Lung (tissue), 12 donors: ENCODE results near the gene ZER1. TPM values are rescaled to one million over a fixed set of nuclear protein-coding genes. Genes with fewer than 3 reads are reported as not detected.

Experiments used
- ATAC-seq: fragments of 200-7000 bp; cut with Tn5 transposase; one replicate; pipeline ENCODE4 v1.9.1; 2020; ENCODE audit warnings: moderate number of reproducible peaks; ENCODE audit not compliant: insufficient read depth, low FRiP score
- DNase-seq, 3 donors: peaks; one replicate each; pipeline ENCODE4 v3.0.0-alpha.2; 2013 to 2017
- H3K27ac ChIP-seq, 2 donors: one replicate each; pipeline ENCODE4 v1.5.1; 2013; ENCODE audit warnings: mild to moderate bottlenecking in 2 of 2, moderate library complexity in 2 of 2, control low read depth in 1 of 2, inconsistent platforms in 1 of 2, low read depth in 1 of 2, low read length in 1 of 2
- H3K27me3 ChIP-seq, 3 donors: one replicate each; pipeline ENCODE4 v1.5.1; 2013; ENCODE audit warnings: low read length in 2 of 3; ENCODE audit not compliant: control insufficient read depth in 3 of 3, insufficient read depth in 3 of 3
- H3K36me3 ChIP-seq, 4 donors: one replicate each; pipeline ENCODE4 v1.5.1; 2013; ENCODE audit warnings: low read length in 4 of 4, mild to moderate bottlenecking in 1 of 4, moderate library complexity in 1 of 4; ENCODE audit not compliant: control insufficient read depth in 4 of 4, insufficient read depth in 4 of 4
- H3K4me1 ChIP-seq, 5 donors: one replicate each; pipeline ENCODE4 v1.5.1; 2013; ENCODE audit warnings: low read length in 5 of 5, mild to moderate bottlenecking in 2 of 5, moderate library complexity in 1 of 5; ENCODE audit not compliant: control insufficient read depth in 5 of 5, insufficient read depth in 5 of 5
- H3K4me3 ChIP-seq: one replicate; pipeline ENCODE4 v1.5.1; 2013; ENCODE audit warnings: mild to moderate bottlenecking, control low read depth, moderate library complexity
- H3K9ac ChIP-seq, 2 donors: one replicate each; pipeline ENCODE4 v1.5.1; 2013; ENCODE audit warnings: low read length in 2 of 2, control low read depth in 1 of 2; ENCODE audit not compliant: insufficient read depth in 1 of 2
- H3K9me3 ChIP-seq, 4 donors: one replicate each; pipeline ENCODE4 v1.5.1; 2013; ENCODE audit warnings: low read length in 3 of 4, mild to moderate bottlenecking in 1 of 4, moderate library complexity in 1 of 4; ENCODE audit not compliant: control insufficient read depth in 4 of 4, insufficient read depth in 3 of 4
- WGBS, 2 donors: extraction: QIAGEN DNeasy Blood & Tissue Kit; methylation state at CpG; one replicate each; pipeline ENCODE4 v1.1.7; 2013; 5-methylcytosine and 5-hydroxymethylcytosine counted together
- polyA plus RNA-seq, 2 donors: library from polyadenylated mRNA; stranded (reverse); fragments of 200-250 nt; gene quantifications; one replicate each; pipeline ENCODE4 v1.2.1, GENCODE V29; 2013
- total RNA-seq, 2 donors: library from RNA; depleted of rRNA in 1 of 2; stranded (reverse); fragments of >200 nt in 1 of 2; gene quantifications; one replicate each; pipeline ENCODE4 v1.2.1, GENCODE V29; 2014 to 2021
- TF ChIP-seq, protein P1 (sequence below): IDR thresholded peaks from 2 replicates; pipeline ENCODE4 v1.5.1; 2012; ENCODE audit warnings: mild to moderate bottlenecking; ENCODE audit errors: control extremely low read depth, extremely low read depth
- donor health status: control.
- donor health status: control.
- donor health status: Bipolar disorder and iron deficiency.
- donor health status: healthy.
- donor health status: DM: yes; HTN: yes; CAD: no.

The ZER1 gene
- total and polyA plus RNA-seq, 4 donors: 17.6 to 39.0 (median 28.4) TPM

DNA sequence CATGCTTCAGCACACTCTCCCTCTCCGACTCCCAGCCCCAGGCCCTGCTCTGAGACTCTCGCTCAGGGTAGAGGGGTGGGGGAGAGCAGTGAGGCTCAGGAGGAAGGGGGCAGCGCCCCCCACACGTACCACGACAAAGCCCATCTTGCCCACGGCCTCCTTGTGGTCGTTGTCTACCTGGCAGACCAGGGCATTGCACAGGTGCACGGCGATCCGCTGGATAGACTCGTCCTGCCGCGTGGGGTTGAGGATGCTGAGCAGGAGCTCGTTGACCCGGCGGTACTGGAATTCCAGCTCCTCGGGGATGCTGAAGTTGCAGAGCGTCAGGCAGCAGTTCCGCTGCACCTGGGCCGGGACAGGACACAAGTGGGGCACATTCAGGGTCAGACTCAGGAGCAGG, 29.3 kb downstream of the ZER1 start:
- Histone ChIP-seq H3K36me3 (peaks cover 9 to 20% (median 16%) of the 10 kb centered on the region in 4 donors), H3K9me3 (no peaks in the 10 kb centered on the region), H3K4me3 (no peak overlapping the region), H3K4me1 (no peaks in the 10 kb centered on the region), H3K27me3 (no peaks in the 10 kb centered on the region), H3K27ac (no peak overlapping the region), H3K9ac (no peak overlapping the region)
- ATAC-seq: no peak
- WGBS, 2 donors: 77 to 92% methylated on average over 20 of the region's 20 CpGs
- TF ChIP-seq, protein P1, sequence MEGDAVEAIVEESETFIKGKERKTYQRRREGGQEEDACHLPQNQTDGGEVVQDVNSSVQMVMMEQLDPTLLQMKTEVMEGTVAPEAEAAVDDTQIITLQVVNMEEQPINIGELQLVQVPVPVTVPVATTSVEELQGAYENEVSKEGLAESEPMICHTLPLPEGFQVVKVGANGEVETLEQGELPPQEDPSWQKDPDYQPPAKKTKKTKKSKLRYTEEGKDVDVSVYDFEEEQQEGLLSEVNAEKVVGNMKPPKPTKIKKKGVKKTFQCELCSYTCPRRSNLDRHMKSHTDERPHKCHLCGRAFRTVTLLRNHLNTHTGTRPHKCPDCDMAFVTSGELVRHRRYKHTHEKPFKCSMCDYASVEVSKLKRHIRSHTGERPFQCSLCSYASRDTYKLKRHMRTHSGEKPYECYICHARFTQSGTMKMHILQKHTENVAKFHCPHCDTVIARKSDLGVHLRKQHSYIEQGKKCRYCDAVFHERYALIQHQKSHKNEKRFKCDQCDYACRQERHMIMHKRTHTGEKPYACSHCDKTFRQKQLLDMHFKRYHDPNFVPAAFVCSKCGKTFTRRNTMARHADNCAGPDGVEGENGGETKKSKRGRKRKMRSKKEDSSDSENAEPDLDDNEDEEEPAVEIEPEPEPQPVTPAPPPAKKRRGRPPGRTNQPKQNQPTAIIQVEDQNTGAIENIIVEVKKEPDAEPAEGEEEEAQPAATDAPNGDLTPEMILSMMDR: no peak
- no peak for DNase-seq

DNA sequence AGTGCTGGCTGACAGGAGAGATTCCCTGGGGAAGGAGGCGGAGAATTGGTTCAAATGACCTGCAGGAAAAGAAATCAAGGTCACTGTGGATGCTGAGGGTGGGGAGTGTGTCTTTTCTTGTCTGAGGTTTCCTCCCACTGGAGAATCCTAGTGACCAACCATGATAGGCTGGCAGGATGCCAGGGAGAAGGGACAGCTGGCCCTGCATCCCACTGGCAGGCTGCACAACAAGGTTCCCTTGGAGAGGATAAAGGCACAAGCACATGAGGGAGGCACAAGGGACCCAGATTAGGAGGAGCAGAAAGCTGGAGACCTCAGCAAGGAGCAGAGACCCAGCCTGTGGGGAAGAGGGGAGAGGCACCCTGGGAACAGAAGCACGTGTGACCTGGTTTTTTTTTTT, 36.4 kb downstream of the ZER1 start:
- ATAC-seq (no peak), DNase-seq (peak in 1 of 3 donors; percentile 7)
- TF ChIP-seq, protein P1: no peak
- no peak overlapping the region for H3K27ac ChIP-seq
- no peak overlapping the region for H3K9ac ChIP-seq
- no peaks in the 10 kb centered on the region for H3K9me3 ChIP-seq
- no peak overlapping the region for H3K4me3 ChIP-seq
- H3K27me3 ChIP-seq: no peaks in the 10 kb centered on the region
- H3K36me3 ChIP-seq: peaks cover 0 to 28% (median 8%) of the 10 kb centered on the region in 4 donors
- WGBS, 2 donors: 83 to 84% methylated on average over 2 of the region's 2 CpGs
- no peaks in the 10 kb centered on the region for H3K4me1 ChIP-seq

DNA sequence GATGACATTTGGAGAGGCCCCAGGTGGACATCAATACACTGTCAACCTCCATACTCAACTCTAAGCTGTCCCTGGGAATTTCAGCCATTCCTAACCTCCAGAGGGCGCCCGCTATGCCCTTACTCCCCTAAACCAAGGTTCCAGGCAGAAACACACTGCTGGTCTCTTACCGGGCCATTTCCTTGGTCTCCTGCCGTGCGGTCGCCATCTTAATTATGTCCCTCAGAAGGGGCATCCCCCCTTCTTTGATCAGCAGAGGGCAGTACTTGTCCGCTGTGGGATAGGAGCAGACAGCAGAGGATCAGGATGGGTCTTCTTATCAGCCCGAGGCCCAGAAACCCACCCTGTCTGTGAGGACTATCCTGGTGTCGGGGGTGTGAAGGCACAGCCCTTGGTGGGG, 38.5 kb downstream of the ZER1 start:
- Histone ChIP-seq H3K4me1 (no peaks in the 10 kb centered on the region), H3K36me3 (peaks cover 0 to 29% (median 7%) of the 10 kb centered on the region in 4 donors), H3K9ac (peak overlapping the region; percentile 1 to 12), H3K9me3 (no peaks in the 10 kb centered on the region), H3K27me3 (no peaks in the 10 kb centered on the region), H3K27ac (peak overlapping the region in 1 of 2 donors; percentile 46), H3K4me3 (no peak overlapping the region)
- TF ChIP-seq, protein P1: peak; percentile 17
- 40 to 44% methylated on average over 9 of the region's 9 CpGs for WGBS, 2 donors
- DNase-seq (peak; percentile 78 to 82 (median 80)), ATAC-seq (peak; percentile 85)

DNA sequence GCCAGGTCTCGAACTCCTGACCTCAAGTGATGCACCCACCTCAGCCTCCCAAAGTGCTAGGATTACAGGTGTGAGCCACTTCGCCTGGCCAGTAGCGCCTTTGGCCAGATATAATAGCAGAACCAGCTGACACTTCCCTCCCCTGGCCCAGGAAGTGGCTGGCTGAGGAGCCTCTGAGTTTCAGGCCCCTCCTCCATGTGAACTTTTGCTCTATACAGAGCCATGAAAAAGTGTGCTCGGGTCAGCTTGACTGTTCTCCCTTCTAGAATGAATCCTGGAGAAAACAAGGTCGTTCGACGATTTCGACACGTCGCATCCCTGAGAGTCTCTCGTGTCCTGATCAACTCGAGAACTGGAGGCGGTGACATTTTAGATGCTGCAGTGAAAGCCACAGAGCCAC, 39.2 kb downstream of the ZER1 start:
- Histone ChIP-seq H3K27ac (no peak overlapping the region), H3K4me1 (no peaks in the 10 kb centered on the region), H3K4me3 (no peak overlapping the region), H3K36me3 (peaks cover 0 to 29% (median 7%) of the 10 kb centered on the region in 4 donors), H3K9ac (no peak overlapping the region), H3K27me3 (no peaks in the 10 kb centered on the region), H3K9me3 (no peaks in the 10 kb centered on the region)
- DNase-seq (no peak), ATAC-seq (no peak)
- WGBS, 2 donors: 89 to 92% methylated on average over 13 of the region's 13 CpGs
- TF ChIP-seq, protein P1: no peak
